Common myeloid progenitor, CD34-positive (primary cell): ENCODE results near the gene LRRC8D.

ENCODE experiments used
- CTCF ChIA-PET: fragments of 350-600 bp; sonication (Branson Sonifier 250); formaldehyde crosslinking; loops from one replicate; lab custom pipeline; 2021; ENCODE audit warnings: antibody characterized with exemption; lab: Charles Lee
- POLR2A ChIA-PET: fragments of 350-600 bp; sonication (Branson Sonifier 250); formaldehyde crosslinking; loops from one replicate; lab custom pipeline; 2021; ENCODE audit warnings: antibody characterized with exemption; lab: Charles Lee
- DNase-seq, 3 donors: peaks; one replicate each; pipeline versions ENCODE4 v3.0.0 to v3.0.0-alpha.2; 2013
- H3K27ac ChIP-seq, 2 experiments: 1 replicate in 1 of 2; 2 replicates in 1 of 2; pipeline ENCODE4 v1.7.0; 2013; ENCODE audit warnings: inconsistent platforms in 2 of 2, low read length in 2 of 2, mild to moderate bottlenecking in 2 of 2, low read depth in 1 of 2, moderate library complexity in 1 of 2; ENCODE audit not compliant: severe bottlenecking in 2 of 2, insufficient read depth in 1 of 2, poor library complexity in 1 of 2
- H3K27me3 ChIP-seq, 5 experiments: replicated peaks in 2 of 5; 1 replicate in 3 of 5; 2 replicates in 2 of 5; pipeline versions ENCODE4 v1.6.1 to v1.7.0; 2013; ENCODE audit warnings: low read length in 4 of 5, mild to moderate bottlenecking in 2 of 5, moderate library complexity in 2 of 5, inconsistent platforms in 1 of 5; ENCODE audit not compliant: insufficient read depth in 5 of 5, control insufficient read depth in 4 of 5
- H3K36me3 ChIP-seq, 4 experiments: 1 replicate in 2 of 4; 2 replicates in 2 of 4; pipeline versions ENCODE4 v1.6.1 to v1.7.0; 2013; ENCODE audit warnings: low read length in 3 of 4, control low read depth in 1 of 4, mild to moderate bottlenecking in 1 of 4; ENCODE audit not compliant: control insufficient read depth in 4 of 4, insufficient read depth in 4 of 4
- H3K4me1 ChIP-seq, 4 experiments: 1 replicate in 3 of 4; 2 replicates in 1 of 4; pipeline versions ENCODE4 v1.6.1 to v1.7.1; 2013; ENCODE audit warnings: low read length in 3 of 4, mild to moderate bottlenecking in 3 of 4, control low read depth in 1 of 4, inconsistent platforms in 1 of 4, moderate library complexity in 1 of 4; ENCODE audit not compliant: control insufficient read depth in 4 of 4, insufficient read depth in 4 of 4; ENCODE audit errors: control extremely low read depth in 1 of 4
- H3K4me3 ChIP-seq, 7 experiments: 1 replicate in 4 of 7; 2 replicates in 3 of 7; pipeline versions ENCODE4 v1.5.1 to v1.7.0; 2013; ENCODE audit warnings: mild to moderate bottlenecking in 7 of 7, low read length in 6 of 7, moderate library complexity in 6 of 7, inconsistent platforms in 2 of 7, low read depth in 2 of 7, control low read depth in 1 of 7; ENCODE audit not compliant: insufficient read depth in 4 of 7, control insufficient read depth in 1 of 7; ENCODE audit errors: extremely low read depth in 1 of 7
- H3K9me3 ChIP-seq, 5 experiments: 1 replicate in 4 of 5; 2 replicates in 1 of 5; pipeline versions ENCODE4 v1.6.1 to v1.7.1; 2013; ENCODE audit warnings: low read length in 4 of 5, mild to moderate bottlenecking in 2 of 5, inconsistent platforms in 1 of 5, low read depth in 1 of 5, moderate library complexity in 1 of 5; ENCODE audit not compliant: control insufficient read depth in 4 of 5, insufficient read depth in 2 of 5; ENCODE audit errors: control extremely low read depth in 1 of 5
- WGBS: methylation state at CpG from one replicate; pipeline ENCODE4 v1.1.5; 2013; ENCODE audit not compliant: insufficient coverage; 5-methylcytosine and 5-hydroxymethylcytosine counted together

LRRC8D gene

GRCh38 chr1:89827330-89827729 lies 6.5 kb downstream of the LRRC8D start:
- peaks cover 15 to 36% (median 23%) of the 10 kb centered on the region in 4 experiments for H3K4me1 ChIP-seq
- ChIA-PET POLR2A (no interaction called here), CTCF (interaction anchor here (0.6 to 5.7 kb wide), 5 partner anchors 12 to 36 kb away, joined by 3 to 21 read pairs (median 5); no protein-coding TSS in a partner anchor)
- peaks cover 2 to 25% (median 7%) of the 10 kb centered on the region in 4 experiments for H3K36me3 ChIP-seq
- H3K27me3 ChIP-seq = no peaks in the 10 kb centered on the region
- no peak overlapping the region for H3K27ac ChIP-seq
- H3K4me3 ChIP-seq = no peak overlapping the region
- H3K9me3 ChIP-seq = no peaks in the 10 kb centered on the region
- DNase-seq = no peak
- 90% methylated on average over 2 of the region's 3 CpGs for WGBS

GRCh38 chr1:89827902-89828301 lies 7.1 kb downstream of the LRRC8D start:
- ChIA-PET CTCF (interaction anchor here (0.6 to 5.7 kb wide), 4 partner anchors 11 to 46 kb away, joined by 3 to 21 read pairs (median 8); no protein-coding TSS in a partner anchor), POLR2A (no interaction called here)
- 100% methylated on average over 1 of the region's 1 CpG for WGBS
- Histone ChIP-seq H3K4me1 (peaks cover 9 to 31% (median 19%) of the 10 kb centered on the region in 4 experiments), H3K27me3 (no peaks in the 10 kb centered on the region), H3K36me3 (peaks cover 2 to 25% (median 7%) of the 10 kb centered on the region in 4 experiments), H3K9me3 (no peaks in the 10 kb centered on the region), H3K4me3 (no peak overlapping the region), H3K27ac (no peak overlapping the region)
- no peak for DNase-seq

GRCh38 chr1:89829186-89829585 lies 8.4 kb downstream of the LRRC8D start:
- CTCF ChIA-PET = interaction anchor here (0.8 to 2.2 kb wide), 3 partner anchors 10 to 147 kb away, joined by 3 to 12 read pairs (median 6); no protein-coding TSS in a partner anchor
- WGBS = 100% methylated on average over 3 of the region's 4 CpGs
- POLR2A ChIA-PET = no interaction called here
- Histone ChIP-seq H3K4me3 (no peak overlapping the region), H3K4me1 (peaks cover 3 to 18% (median 7%) of the 10 kb centered on the region in 4 experiments), H3K27ac (no peak overlapping the region), H3K36me3 (peaks cover 2 to 25% (median 8%) of the 10 kb centered on the region in 4 experiments), H3K27me3 (no peaks in the 10 kb centered on the region), H3K9me3 (no peaks in the 10 kb centered on the region)
- DNase-seq = no peak

GRCh38 chr1:89831462-89832120 lies 10.8 kb downstream of the LRRC8D start:
- CTCF ChIA-PET = interaction anchor here (1.4 to 3.9 kb wide), 2 partner anchors 30 to 50 kb away, joined by 3 to 31 read pairs; no protein-coding TSS in a partner anchor
- 71% methylated on average over 6 of the region's 7 CpGs for WGBS
- no peaks in the 10 kb centered on the region for H3K9me3 ChIP-seq
- H3K4me1 ChIP-seq = peaks cover 0 to 26% (median 11%) of the 10 kb centered on the region in 4 experiments
- POLR2A ChIA-PET = no interaction called here
- DNase-seq = no peak
- peaks cover 2 to 11% (median 6%) of the 10 kb centered on the region in 4 experiments for H3K36me3 ChIP-seq
- no peak overlapping the region for H3K27ac ChIP-seq
- no peaks in the 10 kb centered on the region for H3K27me3 ChIP-seq
- H3K4me3 ChIP-seq = no peak overlapping the region

- Histone ChIP-seq H3K4me1 (peaks cover 0 to 32% (median 15%) of the 10 kb centered on the region in 4 experiments), H3K27ac (no peak overlapping the region), H3K27me3 (no peaks in the 10 kb centered on the region), H3K9me3 (no peaks in the 10 kb centered on the region), H3K36me3 (peaks cover 2 to 8% (median 4%) of the 10 kb centered on the region in 4 experiments), H3K4me3 (no peak overlapping the region)
- ChIA-PET CTCF (interaction anchor here (1.0 to 4.0 kb wide), 7 partner anchors 9 to 120 kb away, joined by 3 to 31 read pairs (median 6); no protein-coding TSS in a partner anchor), POLR2A (no interaction called here)
- no CpG with 5 or more reads among the region's 6 CpGs for WGBS
- DNase-seq = no peak
Observed at GRCh38 chr1:89832496-89833127, 11.8 kb downstream of the LRRC8D start.

- no peak for DNase-seq
- Histone ChIP-seq H3K9me3 (no peaks in the 10 kb centered on the region), H3K27me3 (no peaks in the 10 kb centered on the region), H3K4me3 (no peak overlapping the region), H3K27ac (no peak overlapping the region), H3K4me1 (peaks cover 0 to 32% (median 15%) of the 10 kb centered on the region in 4 experiments), H3K36me3 (peaks cover 0 to 3% (median 2%) of the 10 kb centered on the region in 4 experiments)
- ChIA-PET CTCF (interaction anchor here (1.0 to 4.0 kb wide), 13 partner anchors 9 to 153 kb away, joined by 3 to 31 read pairs (median 6); partner anchors contain the start of gene LRRC8D), POLR2A (no interaction called here)
- 90% methylated on average over 4 of the region's 7 CpGs for WGBS
Observed at GRCh38 chr1:89833183-89834082, 12.6 kb downstream of the LRRC8D start.
